ENCODE data around the gene DAPK1.

DNA sequence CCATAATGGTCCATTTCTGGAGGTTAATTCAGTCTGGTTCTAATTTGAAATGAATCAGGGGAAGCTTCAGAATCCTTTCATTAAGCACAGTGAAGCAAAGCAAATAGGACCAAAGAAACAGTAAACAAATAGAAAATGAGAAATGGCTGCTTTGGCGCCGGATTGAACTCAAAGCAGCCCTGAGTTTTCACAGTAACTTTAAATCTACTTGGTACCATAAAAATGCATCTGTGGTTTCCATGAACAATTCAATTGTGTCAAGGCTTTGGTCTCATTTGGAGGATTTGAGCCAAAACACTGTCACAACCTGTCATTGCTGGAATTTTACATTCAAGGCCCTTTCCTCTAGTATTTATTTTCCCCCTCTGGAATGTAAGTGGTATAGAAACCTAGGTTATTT, 25.9 kb upstream of the DAPK1 start:
- TF ChIP-seq, protein P1, sequence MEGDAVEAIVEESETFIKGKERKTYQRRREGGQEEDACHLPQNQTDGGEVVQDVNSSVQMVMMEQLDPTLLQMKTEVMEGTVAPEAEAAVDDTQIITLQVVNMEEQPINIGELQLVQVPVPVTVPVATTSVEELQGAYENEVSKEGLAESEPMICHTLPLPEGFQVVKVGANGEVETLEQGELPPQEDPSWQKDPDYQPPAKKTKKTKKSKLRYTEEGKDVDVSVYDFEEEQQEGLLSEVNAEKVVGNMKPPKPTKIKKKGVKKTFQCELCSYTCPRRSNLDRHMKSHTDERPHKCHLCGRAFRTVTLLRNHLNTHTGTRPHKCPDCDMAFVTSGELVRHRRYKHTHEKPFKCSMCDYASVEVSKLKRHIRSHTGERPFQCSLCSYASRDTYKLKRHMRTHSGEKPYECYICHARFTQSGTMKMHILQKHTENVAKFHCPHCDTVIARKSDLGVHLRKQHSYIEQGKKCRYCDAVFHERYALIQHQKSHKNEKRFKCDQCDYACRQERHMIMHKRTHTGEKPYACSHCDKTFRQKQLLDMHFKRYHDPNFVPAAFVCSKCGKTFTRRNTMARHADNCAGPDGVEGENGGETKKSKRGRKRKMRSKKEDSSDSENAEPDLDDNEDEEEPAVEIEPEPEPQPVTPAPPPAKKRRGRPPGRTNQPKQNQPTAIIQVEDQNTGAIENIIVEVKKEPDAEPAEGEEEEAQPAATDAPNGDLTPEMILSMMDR (IDR thresholded peaks at IDR 0.05): no peak
- TF ChIP-seq ZFX (IDR thresholded peaks at IDR 0.05; ENCODE audit: borderline replicate concordance): no peak

All from 22Rv1 (cell line).